Occipital lobe (tissue), 2 donors: ENCODE measurements around the gene DYRK1A. TPM values are rescaled to one million over a fixed set of nuclear protein-coding genes. Genes with fewer than 3 reads are reported as not detected.
"Not testable (repeated sequence)": the region's sequence is repeated elsewhere in the genome, so short reads cannot be mapped to it uniquely, and the experiment has no call there.

Experiments
- DNase-seq: peaks from one replicate; lab custom pipeline; 2025; lab: John Stamatoyannopoulos, UW
- total RNA-seq: library from RNA; depleted of rRNA; stranded (reverse); fragments of >200 nt; gene quantifications from one replicate; pipeline ENCODE4 v1.2.3, GENCODE V29; 2014

DYRK1A gene
- total RNA-seq, 1 donor from 2014 or later, result 174 TPM

DNA sequence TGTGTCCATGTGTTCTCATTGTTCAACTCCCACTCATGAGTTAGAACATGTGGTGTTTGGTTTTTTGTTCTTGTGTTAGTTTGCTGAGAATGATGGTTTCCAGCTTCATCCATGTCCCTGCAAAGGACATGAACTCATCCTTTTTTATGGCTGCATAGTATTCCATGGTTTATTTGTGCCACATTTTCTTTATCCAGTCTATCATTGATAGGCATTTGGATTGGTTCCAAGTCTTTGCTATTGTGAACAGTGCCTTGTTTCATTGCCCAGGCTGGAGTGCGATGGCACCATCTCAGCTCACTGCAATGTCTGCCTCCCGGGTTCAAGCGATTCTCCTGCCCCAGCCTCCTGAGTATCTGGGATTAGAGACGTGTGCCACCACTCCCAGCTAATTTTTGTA lies 183.2 kb downstream of the DYRK1A start:
- not testable (repeated sequence) for DNase-seq

DNA sequence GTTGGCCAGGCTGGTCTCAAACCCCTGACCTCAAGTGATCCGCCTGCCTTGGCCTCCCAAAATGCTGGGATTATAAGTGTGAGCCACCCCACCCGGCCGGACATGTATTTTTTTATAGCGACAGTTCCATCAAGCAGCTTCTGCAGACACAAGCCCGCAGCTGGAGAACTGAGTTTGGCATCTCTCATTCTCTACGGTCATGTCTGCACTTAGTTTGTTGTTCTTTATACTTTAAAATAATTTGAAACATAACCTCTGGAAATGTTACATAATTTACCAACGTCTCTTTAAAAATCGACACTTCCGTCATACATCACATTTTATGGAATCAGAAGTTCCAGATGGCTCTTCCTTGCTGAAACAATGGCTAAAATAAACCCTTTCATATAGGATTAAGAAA lies 183.6 kb downstream of the DYRK1A start:
- no peak for DNase-seq

DNA sequence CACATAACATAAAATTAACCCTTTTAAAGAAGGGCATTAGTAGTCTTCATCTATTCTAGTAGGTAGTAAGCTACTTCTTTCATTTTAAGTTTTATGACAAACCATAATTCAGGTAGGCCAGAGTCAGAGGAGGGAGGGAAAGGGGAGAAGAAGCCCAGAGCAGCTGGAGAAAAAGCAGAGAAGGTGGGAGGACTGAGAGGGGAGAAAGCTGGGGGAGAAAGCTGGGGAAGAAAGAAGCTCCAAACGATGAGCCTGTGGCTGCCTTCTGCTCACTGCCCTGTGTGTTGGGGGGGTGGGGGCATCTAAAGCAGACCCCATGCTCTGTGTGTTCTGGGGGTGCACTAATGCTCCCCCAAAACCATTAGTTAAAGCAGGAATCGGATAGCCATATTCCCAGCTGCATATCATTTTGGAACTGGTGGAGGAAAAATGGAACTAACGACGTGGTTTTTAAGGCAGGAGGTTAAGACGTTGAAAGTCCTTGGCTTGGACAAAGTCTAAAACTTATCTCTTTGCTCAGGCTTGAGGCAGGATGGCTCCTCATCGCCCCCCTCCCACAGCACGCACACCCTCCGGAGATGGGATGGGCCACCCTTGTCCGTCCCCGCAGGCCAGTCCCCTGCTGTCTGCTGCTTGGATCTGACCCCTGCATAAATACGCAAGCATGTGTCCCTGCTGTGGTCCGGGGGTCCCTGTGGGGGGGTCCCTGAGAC lies 184.2 kb downstream of the DYRK1A start:
- no peak for DNase-seq

DNA sequence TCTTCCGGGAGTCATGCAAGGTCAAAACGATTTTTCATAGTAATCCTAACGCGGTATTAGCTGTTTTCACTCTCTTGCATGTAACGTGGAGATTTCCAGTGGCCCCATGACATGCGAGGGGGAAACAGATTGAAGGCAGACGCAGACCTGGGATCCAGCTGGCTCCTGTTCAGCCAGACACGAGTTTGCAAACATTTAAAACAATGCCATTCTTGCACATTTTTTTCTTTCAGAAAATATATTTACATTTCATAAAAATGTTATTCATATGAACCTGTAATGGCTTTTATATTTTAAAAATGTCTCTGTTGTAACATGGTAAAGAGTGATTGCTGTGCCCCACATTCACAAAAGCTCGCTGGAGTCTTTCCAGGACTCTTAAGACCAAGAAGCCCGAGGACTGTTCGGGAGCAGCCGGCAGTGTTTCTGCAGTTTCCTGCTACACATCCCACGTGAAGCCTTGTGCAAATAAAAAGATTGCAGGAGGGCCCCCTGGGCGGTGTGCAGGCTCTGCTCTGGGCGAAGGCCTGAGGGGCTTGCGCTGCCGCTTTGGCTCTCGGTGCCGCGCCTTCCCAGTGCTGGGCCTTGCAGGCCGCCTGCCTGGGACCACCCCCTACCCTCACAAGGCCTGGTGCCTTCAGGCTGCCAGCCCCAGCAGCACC lies 184.9 kb downstream of the DYRK1A start:
- no peak for DNase-seq

DNA sequence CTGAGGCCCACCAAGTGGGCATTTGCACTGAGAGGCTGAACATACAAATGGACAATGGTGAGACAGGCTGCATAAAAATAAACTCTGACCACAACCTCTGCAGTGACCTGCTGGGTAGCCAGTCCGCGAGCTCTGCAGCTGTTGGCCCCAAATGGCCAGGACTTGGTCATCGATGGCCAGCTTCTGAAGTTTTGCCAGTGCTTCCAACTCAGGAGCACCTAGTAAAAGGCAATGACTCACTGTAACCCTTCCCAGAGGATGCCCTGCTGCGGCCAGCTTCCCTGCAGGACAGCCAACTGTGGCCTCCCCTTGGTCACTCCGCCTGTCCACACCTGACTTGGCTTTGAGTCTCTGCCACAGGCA lies 185.4 kb downstream of the DYRK1A start:
- no peak for DNase-seq

GRCh38 chr21:37552496-37553029 lies 186.0 kb downstream of the DYRK1A start:
- no peak for DNase-seq

GRCh38 chr21:37553078-37553481 lies 186.5 kb downstream of the DYRK1A start:
- no peak for DNase-seq

GRCh38 chr21:37554661-37555379 lies 188.2 kb downstream of the DYRK1A start:
- no peak for DNase-seq

- DNase-seq, result no peak
Observed at GRCh38 chr21:37555672-37556261, 189.2 kb downstream of the DYRK1A start.

- no peak for DNase-seq
Observed at GRCh38 chr21:37557261-37557950, 190.8 kb downstream of the DYRK1A start.

GRCh38 chr21:37558676-37559211 lies 192.2 kb downstream of the DYRK1A start:
- no peak for DNase-seq

- DNase-seq, result no peak
Observed at GRCh38 chr21:37560385-37560784, 193.8 kb downstream of the DYRK1A start.

DNA sequence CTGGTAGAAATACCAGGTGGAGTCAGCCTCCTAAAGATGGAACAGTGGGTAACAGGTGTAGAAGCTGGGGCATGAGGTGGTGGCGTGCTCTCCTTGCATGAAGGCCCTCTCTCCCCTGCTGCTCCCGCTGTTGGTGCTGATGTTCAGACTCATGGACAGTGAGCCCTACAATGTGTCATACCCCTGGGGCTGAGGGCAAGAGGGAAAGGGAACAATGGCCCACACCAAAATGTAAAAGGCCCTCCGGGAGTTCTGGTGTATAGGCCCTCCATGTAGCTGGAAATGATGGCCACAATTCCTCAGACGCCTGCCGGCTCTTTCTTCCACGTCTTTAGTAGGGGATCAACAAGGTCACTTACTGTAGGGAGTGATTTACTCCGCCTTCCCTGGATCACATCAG lies 194.9 kb downstream of the DYRK1A start:
- no peak for DNase-seq

DNA sequence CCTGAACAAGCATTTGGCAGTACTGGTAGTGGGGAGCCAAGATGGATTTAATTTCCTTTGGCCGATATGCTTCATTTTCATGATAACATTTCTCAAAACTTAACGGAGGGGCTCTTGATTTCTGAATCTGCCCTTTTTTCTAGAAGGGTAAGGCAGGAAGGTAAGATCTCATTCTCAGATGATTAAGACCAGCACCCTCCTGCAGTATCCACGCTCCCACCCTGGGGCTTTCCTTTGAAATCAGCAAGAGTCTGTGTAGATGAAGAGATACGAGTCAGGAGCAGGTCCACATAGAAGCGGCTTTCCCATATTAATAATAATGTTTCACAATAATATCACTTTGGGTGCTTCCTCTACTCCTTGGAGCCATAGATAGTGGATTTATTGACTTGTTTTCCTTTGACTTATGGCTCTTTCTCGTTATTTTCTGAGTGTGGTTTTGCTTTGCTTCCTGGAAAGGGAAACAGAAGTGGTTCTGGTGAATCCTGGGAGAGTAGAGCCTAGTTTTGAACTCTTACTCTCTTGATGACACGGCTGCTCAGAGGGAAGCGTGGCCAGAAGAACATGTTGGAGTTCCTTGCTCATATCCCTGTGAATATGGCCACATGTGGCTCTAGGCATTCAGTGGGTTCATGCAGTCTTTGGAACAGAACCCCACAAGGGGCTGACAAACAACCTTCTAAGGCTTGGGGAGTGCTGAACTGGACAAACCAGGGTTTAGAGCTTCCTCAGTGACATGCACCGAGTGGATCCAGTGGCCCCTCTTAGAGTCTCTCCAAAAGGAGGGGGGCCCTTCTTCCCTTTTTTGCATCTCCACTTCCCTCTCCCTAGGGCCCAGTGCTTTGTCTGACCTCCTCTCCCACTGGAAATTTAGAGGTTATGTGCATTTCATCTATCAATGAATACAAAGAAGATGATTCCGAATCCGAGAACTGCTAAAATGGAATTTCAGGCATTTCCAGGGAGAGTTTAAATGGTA lies 195.7 kb downstream of the DYRK1A start:
- DNase-seq, result no peak

GRCh38 chr21:37562920-37563640 lies 196.5 kb downstream of the DYRK1A start:
- no peak for DNase-seq

GRCh38 chr21:37563641-37564340 lies 197.2 kb downstream of the DYRK1A start:
- DNase-seq, result peak; percentile 91

DNA sequence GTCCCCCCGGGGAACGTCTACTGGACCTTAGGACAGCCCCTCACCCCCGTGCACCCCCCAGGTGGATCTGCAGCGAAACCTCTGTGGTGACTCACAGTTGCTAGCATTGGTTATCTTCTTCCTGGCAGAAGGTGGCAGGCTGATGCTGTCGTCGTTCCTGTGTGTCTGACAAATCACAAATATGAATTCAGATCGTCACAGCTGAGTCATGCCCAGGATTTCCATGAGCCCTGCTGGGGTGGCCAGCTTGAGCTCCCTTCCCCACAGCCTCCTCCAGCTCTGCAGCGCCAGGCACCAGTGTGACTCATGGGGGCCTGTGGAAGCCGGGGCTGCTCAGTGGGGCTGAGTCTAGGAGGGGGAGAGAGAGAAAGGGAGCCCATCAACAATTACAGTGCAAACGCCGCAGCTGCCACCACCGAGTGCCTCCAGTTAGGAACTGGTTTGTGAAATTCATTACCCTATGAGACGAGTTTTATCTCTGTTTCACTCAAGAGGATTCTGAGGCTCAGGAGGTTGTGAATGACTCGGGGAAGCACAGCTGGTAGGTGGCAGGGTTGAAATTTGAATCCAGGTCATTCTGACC lies 197.9 kb downstream of the DYRK1A start:
- peak; percentile 87 for DNase-seq

DNA sequence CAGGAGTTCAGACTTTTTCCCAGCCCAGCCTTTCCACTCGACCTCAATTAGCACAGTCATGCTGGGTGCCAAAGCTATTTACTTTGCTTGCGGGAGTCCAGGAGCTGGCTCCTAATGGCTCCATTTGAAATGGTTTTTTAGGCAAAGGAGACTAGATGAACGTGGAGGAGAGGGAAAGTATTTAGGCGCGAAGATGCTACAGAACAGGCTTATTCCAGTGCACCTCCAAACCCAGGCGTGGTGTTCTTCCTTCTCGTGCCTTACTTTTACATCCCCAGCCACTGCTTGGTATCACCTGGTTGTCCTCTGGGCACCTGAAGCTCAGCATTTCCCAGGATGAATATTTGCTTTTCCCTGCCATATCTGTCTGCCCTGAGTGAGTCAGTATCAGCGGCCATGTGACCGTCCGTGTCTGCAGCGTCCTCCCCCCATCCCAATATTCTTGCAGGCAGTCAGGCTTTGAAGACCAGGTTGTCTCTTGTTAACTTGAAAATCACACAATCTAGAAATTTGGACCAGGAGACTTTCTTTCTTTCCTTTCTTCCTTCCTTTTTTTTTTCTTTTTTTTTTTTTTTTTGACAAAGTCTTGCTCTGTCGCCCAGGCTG lies 198.5 kb downstream of the DYRK1A start:
- no peak for DNase-seq
